CD14-positive monocyte (primary cell): ENCODE measurements around the gene PSMD11. TPM values are rescaled to one million over a fixed set of nuclear protein-coding genes. Genes with fewer than 3 reads are reported as not detected.

Experiments
- DNase-seq, 3 donors: peaks; one replicate each; pipeline ENCODE4 v3.0.0-alpha.2; 2011 to 2022
- H2AFZ ChIP-seq: 2 replicates; pipeline ENCODE4 v1.6.0; 2012; ENCODE audit warnings: mild to moderate bottlenecking, low read depth, low read length, inconsistent platforms; ENCODE audit not compliant: insufficient read depth, poor library complexity, severe bottlenecking
- H3K27ac ChIP-seq, 2 donors: 1 replicate in 1 of 2; 2 replicates in 1 of 2; pipeline ENCODE4 v1.5.1; 2012 to 2013; ENCODE audit warnings: low read length in 2 of 2, control low read depth in 1 of 2, inconsistent platforms in 1 of 2, low read depth in 1 of 2, mild to moderate bottlenecking in 1 of 2
- H3K27me3 ChIP-seq, 2 donors: one replicate each; pipeline versions ENCODE4 v1.6.0 to v1.6.1; 2011 to 2013; ENCODE audit warnings: low read length in 2 of 2; ENCODE audit not compliant: control insufficient read depth in 2 of 2, insufficient read depth in 2 of 2
- H3K36me3 ChIP-seq, 2 donors: replicated peaks in 1 of 2; 1 replicate in 1 of 2; 2 replicates in 1 of 2; pipeline versions ENCODE4 v1.5.1 to v1.6.1; 2012 to 2013; ENCODE audit warnings: low read length in 2 of 2, control low read depth in 1 of 2, inconsistent platforms in 1 of 2, mild to moderate bottlenecking in 1 of 2; ENCODE audit not compliant: insufficient read depth in 2 of 2, control insufficient read depth in 1 of 2
- H3K4me1 ChIP-seq, 2 donors: 1 replicate in 1 of 2; 2 replicates in 1 of 2; pipeline versions ENCODE4 v1.5.1 to v1.6.1; 2012 to 2013; ENCODE audit warnings: low read length in 2 of 2, control low read depth in 1 of 2, inconsistent platforms in 1 of 2, mild to moderate bottlenecking in 1 of 2, moderate library complexity in 1 of 2; ENCODE audit not compliant: insufficient read depth in 2 of 2, control insufficient read depth in 1 of 2
- H3K4me2 ChIP-seq: replicated peaks from 2 replicates; pipeline ENCODE3; 2012; ENCODE audit warnings: low read length, moderate library complexity, mild to moderate bottlenecking; ENCODE audit not compliant: poor library complexity, severe bottlenecking; ENCODE audit errors: extremely low read depth
- H3K4me3 ChIP-seq, 3 experiments: fragments of 200-600 bp in 1 of 3; sonication (generic) in 1 of 3; replicated peaks in 1 of 3; 1 replicate in 2 of 3; 2 replicates in 1 of 3; pipeline ENCODE4 v1.5.1; 2011 to 2013; ENCODE audit warnings: low read length in 3 of 3, mild to moderate bottlenecking in 3 of 3, control low read depth in 2 of 3, low read depth in 2 of 3, inconsistent platforms in 1 of 3, moderate library complexity in 1 of 3
- H3K79me2 ChIP-seq: 2 replicates; pipeline ENCODE4 v1.6.0; 2012; ENCODE audit warnings: mild to moderate bottlenecking, control low read depth, inconsistent platforms, low read length, moderate library complexity; ENCODE audit not compliant: insufficient read depth
- H3K9ac ChIP-seq: 2 replicates; pipeline ENCODE4 v1.6.0; 2017; ENCODE audit warnings: low read length, mild to moderate bottlenecking; ENCODE audit not compliant: insufficient read depth, poor library complexity, severe bottlenecking
- H3K9me3 ChIP-seq, 2 donors: replicated peaks in 1 of 2; 1 replicate in 1 of 2; 2 replicates in 1 of 2; pipeline versions ENCODE4 v1.5.1 to v1.6.1; 2012 to 2013; ENCODE audit warnings: low read length in 2 of 2, control low read depth in 1 of 2; ENCODE audit not compliant: control insufficient read depth in 1 of 2, insufficient read depth in 1 of 2
- H4K20me1 ChIP-seq: 2 replicates; pipeline ENCODE4 v1.6.0; 2012; ENCODE audit warnings: mild to moderate bottlenecking, low read length, control low read depth, moderate library complexity; ENCODE audit not compliant: insufficient read depth
- H3K27ac Mint-ChIP-seq, 7 donors: one replicate each; pipeline ENCODE4 v1.8.0; 2020; ENCODE audit warnings: mild to moderate bottlenecking in 7 of 7, mixed read lengths in 7 of 7, moderate library complexity in 6 of 7, inconsistent platforms in 2 of 7
- H3K27me3 Mint-ChIP-seq, 3 donors: one replicate each; pipeline ENCODE4 v1.8.0; 2021 to 2022; ENCODE audit warnings: low read depth in 3 of 3, mild to moderate bottlenecking in 3 of 3, mixed read lengths in 3 of 3, moderate library complexity in 3 of 3, inconsistent platforms in 1 of 3
- H3K36me3 Mint-ChIP-seq, 2 donors: one replicate each; pipeline ENCODE4 v1.8.0; 2020; ENCODE audit warnings: mixed read lengths in 2 of 2, inconsistent platforms in 1 of 2, mild to moderate bottlenecking in 1 of 2
- H3K4me1 Mint-ChIP-seq: one replicate; pipeline ENCODE4 v1.8.0; 2020; ENCODE audit warnings: mild to moderate bottlenecking, mixed read lengths
- H3K4me3 Mint-ChIP-seq, 2 donors: one replicate each; pipeline ENCODE4 v1.8.0; 2020; ENCODE audit warnings: mild to moderate bottlenecking in 2 of 2, mixed read lengths in 2 of 2, moderate library complexity in 1 of 2
- H3K9me3 Mint-ChIP-seq, 7 donors: one replicate each; pipeline ENCODE4 v1.8.0; 2020 to 2022; ENCODE audit warnings: mixed read lengths in 7 of 7, mild to moderate bottlenecking in 6 of 7, moderate library complexity in 6 of 7, inconsistent platforms in 2 of 7
- CTCF ChIP-seq: fragments of 200-600 bp; IDR thresholded peaks from one replicate; pipeline ENCODE4 v1.8.0; 2022; ENCODE audit warnings: antibody characterized with exemption, mild to moderate bottlenecking
- WGBS: methylation state at CpG from one replicate; pipeline ENCODE4 v1.1.5; 2013; ENCODE audit warnings: missing lambda C conversion rate; ENCODE audit not compliant: insufficient coverage; 5-methylcytosine and 5-hydroxymethylcytosine counted together
- intact Hi-C, 2 donors: fragments of 100-400 bp; cut with micrococcal nuclease; formaldehyde crosslinking; loops; one replicate each; pipeline versions ENCODE4 v1.15.0 to v1.15.1; 2023
- polyA plus RNA-seq, 3 donors: library from polyadenylated mRNA; depleted of rRNA in 1 of 3; unstranded in 2 of 3; stranded (reverse) in 1 of 3; fragments of 300-500 nt in 2 of 3; fragments of >200 nt in 1 of 3; fragmentation: Illumina TruSeq in 2 of 3; gene quantifications; 1 replicate in 2 of 3; 2 replicates in 1 of 3; pipeline ENCODE4 v1.2.3, GENCODE V29; 2012 to 2021

PSMD11 gene
- polyA plus RNA-seq, 3 donors = 29.9 to 112 (median 91.8) TPM

GRCh38 chr17:32440722-32441121, 3.6 kb upstream of the PSMD11 start:
- Mint-ChIP-seq H3K4me3 (no peak overlapping the region), H3K4me1 (peaks cover 14% of the 10 kb centered on the region), H3K36me3 (no peaks in the 10 kb centered on the region), H3K9me3 (peaks cover 0 to 5% (median 0%) of the 10 kb centered on the region in 7 donors), H3K27ac (no peak overlapping the region), H3K27me3 (peaks cover 11 to 23% (median 16%) of the 10 kb centered on the region in 3 donors)
- Histone ChIP-seq H3K4me1 (peaks cover 12 to 17% of the 10 kb centered on the region in 2 donors), H3K4me2 (no peak overlapping the region), H3K36me3 (no peaks in the 10 kb centered on the region), H3K27ac (no peak overlapping the region), H3K4me3 (no peak overlapping the region), H3K9me3 (no peaks in the 10 kb centered on the region), H3K27me3 (no peaks in the 10 kb centered on the region), H3K9ac (no peak overlapping the region), H3K79me2 (peaks cover 15% of the 10 kb centered on the region), H4K20me1 (no peaks in the 10 kb centered on the region), H2AFZ (no peak overlapping the region)
- 87% methylated on average over 4 of the region's 5 CpGs for WGBS
- no peak for TF ChIP-seq CTCF
- no peak for DNase-seq
- intact Hi-C loops = loop anchor here in 1 of 2 donors (5.0 to 10.0 kb wide), 2 partner anchors 88 to 176 kb away; partner anchors contain the start of genes RHBDL3 and ZNF207

- intact Hi-C loops = loop anchor here in 1 of 2 donors (5.0 to 10.0 kb wide), 2 partner anchors 90 to 177 kb away; partner anchors contain the start of genes RHBDL3 and ZNF207
- Histone ChIP-seq H3K27me3 (no peaks in the 10 kb centered on the region), H3K27ac (no peak overlapping the region), H3K36me3 (peaks cover 0 to 1% of the 10 kb centered on the region in 2 donors), H3K9ac (no peak overlapping the region), H3K9me3 (no peaks in the 10 kb centered on the region), H3K4me1 (peaks cover 18 to 26% of the 10 kb centered on the region in 2 donors), H2AFZ (peak overlapping the region; percentile 29), H3K79me2 (peaks cover 27% of the 10 kb centered on the region), H3K4me3 (no peak overlapping the region), H3K4me2 (no peak overlapping the region), H4K20me1 (no peaks in the 10 kb centered on the region)
- peaks cover 24% of the 10 kb centered on the region for H3K4me1 Mint-ChIP-seq
- H3K27ac Mint-ChIP-seq = peak overlapping the region in 2 of 7 donors; percentile 20 to 36
- no peak for DNase-seq
- H3K36me3 Mint-ChIP-seq = peaks cover 6 to 7% of the 10 kb centered on the region in 2 donors
- peaks cover 0 to 5% (median 0%) of the 10 kb centered on the region in 7 donors for H3K9me3 Mint-ChIP-seq
- H3K4me3 Mint-ChIP-seq = no peak overlapping the region
- TF ChIP-seq CTCF = no peak
- 90% methylated on average over 2 of the region's 2 CpGs for WGBS
- H3K27me3 Mint-ChIP-seq = peaks cover 11 to 21% (median 16%) of the 10 kb centered on the region in 3 donors
These were observed 2.4 kb upstream of the PSMD11 start for GRCh38 chr17:32441886-32442285.
